ENCODE results near the gene RC3H2. TPM values are rescaled to one million over a fixed set of nuclear protein-coding genes. Genes with fewer than 3 reads are reported as not detected.

Gene RC3H2
- total and polyA plus RNA-seq, 4 donors, result 5.9 to 26.4 (median 16.9) TPM

GRCh38 chr9:122848256-122848943 lies 56.8 kb downstream of the RC3H2 start:
- Histone ChIP-seq H3K9me3 (ENCODE audit: control insufficient read depth in 4 of 4, low read length in 3 of 4) (no peaks in the 10 kb centered on the region), H3K27ac (ENCODE audit: low read depth in 1 of 2, low read length in 2 of 2) (no peak overlapping the region), H3K4me3 (ENCODE audit: low read depth in 1 of 3, low read length in 3 of 3) (no peak overlapping the region), H3K4me1 (ENCODE audit: control insufficient read depth in 4 of 4, insufficient read depth in 4 of 4, low read length in 3 of 4) (no peaks in the 10 kb centered on the region), H3K36me3 (ENCODE audit: control insufficient read depth in 4 of 4, insufficient read depth in 3 of 4, low read depth in 1 of 4, low read length in 3 of 4) (peaks cover 4 to 32% (median 26%) of the 10 kb centered on the region in 4 donors), H3K27me3 (ENCODE audit: control insufficient read depth in 4 of 4, insufficient read depth in 4 of 4, low read length in 3 of 4) (no peaks in the 10 kb centered on the region), H3K9ac (ENCODE audit: low read depth in 1 of 2, low read length in 2 of 2) (no peak overlapping the region)
- no peak for DNase-seq (ENCODE audit: low spot score)
- TF ChIP-seq CTCF (IDR thresholded peaks at IDR 0.05; ENCODE audit: low read depth, low read length, missing input control) (no peak), HNF4G (IDR thresholded peaks at IDR 0.05) (no peak), FOXA2 (IDR thresholded peaks at IDR 0.05) (no peak), RXRA (IDR thresholded peaks at IDR 0.05) (no peak), GABPA (IDR thresholded peaks at IDR 0.05 in 1 of 2, conservative IDR thresholded peaks at IDR 0.05 in 1 of 2) (no peak), ZBTB33 (IDR thresholded peaks at IDR 0.05) (no peak), HNF4A (conservative IDR thresholded peaks at IDR 0.05) (no peak), SP1 (IDR thresholded peaks at IDR 0.05) (no peak), EGR1 (IDR thresholded peaks at IDR 0.05; ENCODE audit: low read depth in 2 of 2) (no peak)
- 94% methylated on average over 2 of the region's 2 CpGs for WGBS

- H3K9ac ChIP-seq (ENCODE audit: low read depth in 1 of 2, low read length in 2 of 2), result no peak overlapping the region
- H3K27me3 ChIP-seq (ENCODE audit: control insufficient read depth in 4 of 4, insufficient read depth in 4 of 4, low read length in 3 of 4), result no peaks in the 10 kb centered on the region
- no peak overlapping the region for H3K27ac ChIP-seq (ENCODE audit: low read depth in 1 of 2, low read length in 2 of 2)
- no peak overlapping the region for H3K4me3 ChIP-seq (ENCODE audit: low read depth in 1 of 3, low read length in 3 of 3)
- H3K9me3 ChIP-seq (ENCODE audit: control insufficient read depth in 4 of 4, low read length in 3 of 4), result no peaks in the 10 kb centered on the region
- TF ChIP-seq HNF4G (IDR thresholded peaks at IDR 0.05) (no peak), SP1 (IDR thresholded peaks at IDR 0.05) (no peak), RXRA (IDR thresholded peaks at IDR 0.05) (no peak), EGR1 (IDR thresholded peaks at IDR 0.05; ENCODE audit: low read depth in 2 of 2) (no peak), TAF1 (conservative IDR thresholded peaks at IDR 0.05) (no peak), MAX (IDR thresholded peaks at IDR 0.05) (no peak), ATF3 (IDR thresholded peaks at IDR 0.05) (no peak), YY1 (IDR thresholded peaks at IDR 0.05) (no peak), CTCF (IDR thresholded peaks at IDR 0.05; ENCODE audit: low read depth, low read length, missing input control) (no peak), FOXA2 (IDR thresholded peaks at IDR 0.05) (no peak), FOXA1 (IDR thresholded peaks at IDR 0.05) (no peak), NR2F2 (IDR thresholded peaks at IDR 0.05) (no peak), HNF4A (conservative IDR thresholded peaks at IDR 0.05) (no peak), GABPA (IDR thresholded peaks at IDR 0.05 in 1 of 2, conservative IDR thresholded peaks at IDR 0.05 in 1 of 2) (no peak), ZBTB33 (IDR thresholded peaks at IDR 0.05) (no peak), RAD21 (IDR thresholded peaks at IDR 0.05) (no peak), REST (IDR thresholded peaks at IDR 0.05) (no peak)
- DNase-seq (ENCODE audit: low spot score), result no peak
- H3K4me1 ChIP-seq (ENCODE audit: control insufficient read depth in 4 of 4, insufficient read depth in 4 of 4, low read length in 3 of 4), result no peaks in the 10 kb centered on the region
- WGBS, result 92% methylated on average over 5 of the region's 5 CpGs
- H3K36me3 ChIP-seq (ENCODE audit: control insufficient read depth in 4 of 4, insufficient read depth in 3 of 4, low read depth in 1 of 4, low read length in 3 of 4), result peaks cover 4 to 30% (median 25%) of the 10 kb centered on the region in 4 donors
Observed at GRCh38 chr9:122846371-122846940, 58.7 kb downstream of the RC3H2 start.

Data from liver (tissue), 9 donors.